HEK293 (cell line): ENCODE measurements around the gene UBE2C.

Experiments used
- FEZF1 ChIP-seq: fragments of 450-650 bp; formaldehyde crosslinking; IDR thresholded peaks from 2 replicates; pipeline ENCODE4 v1.5.1; 2016; ENCODE audit warnings: missing biosample characterization, missing genetic modification characterization
- KLF16 ChIP-seq: fragments of 450-650 bp; formaldehyde crosslinking; IDR thresholded peaks from 2 replicates; pipeline ENCODE4 v1.5.1; 2017; ENCODE audit warnings: missing biosample characterization, missing genetic modification characterization
- SP2 ChIP-seq: fragments of 450-650 bp; formaldehyde crosslinking; IDR thresholded peaks from 2 replicates; pipeline ENCODE4 v1.5.1; 2016; ENCODE audit warnings: missing biosample characterization, missing genetic modification characterization
- TCF7L2 ChIP-seq: IDR thresholded peaks from 2 replicates; pipeline ENCODE4 v1.6.1; 2011; ENCODE audit warnings: low read depth, mild to moderate bottlenecking, inconsistent platforms, low read length, moderate library complexity, borderline replicate concordance
- ZBTB8A ChIP-seq: fragments of 450-650 bp; formaldehyde crosslinking; IDR thresholded peaks from 2 replicates; pipeline ENCODE4 v1.5.1; 2016; ENCODE audit warnings: missing biosample characterization, missing genetic modification characterization
- ZNF10 ChIP-seq: fragments of 450-650 bp; formaldehyde crosslinking; IDR thresholded peaks from 2 replicates; pipeline ENCODE4 v1.5.1; 2017; ENCODE audit warnings: missing biosample characterization, missing genetic modification characterization
- ZNF214 ChIP-seq: fragments of 450-650 bp; formaldehyde crosslinking; IDR thresholded peaks from 2 replicates; pipeline ENCODE4 v1.5.1; 2017; ENCODE audit warnings: missing biosample characterization, mild to moderate bottlenecking, missing genetic modification characterization, borderline replicate concordance
- ZNF223 ChIP-seq: fragments of 450-650 bp; formaldehyde crosslinking; IDR thresholded peaks from 2 replicates; pipeline ENCODE4 v1.5.1; 2016; ENCODE audit warnings: missing biosample characterization, missing genetic modification characterization
- ZNF529 ChIP-seq: fragments of 450-650 bp; formaldehyde crosslinking; IDR thresholded peaks from 2 replicates; pipeline ENCODE4 v1.5.1; 2017; ENCODE audit warnings: missing genetic modification characterization, missing biosample characterization; ENCODE audit not compliant: insufficient replicate concordance
- ZNF558 ChIP-seq: fragments of 450-650 bp; formaldehyde crosslinking; IDR thresholded peaks from 2 replicates; pipeline ENCODE4 v1.5.1; 2016; ENCODE audit warnings: missing biosample characterization, missing genetic modification characterization
- ZNF624 ChIP-seq: fragments of 450-650 bp; formaldehyde crosslinking; IDR thresholded peaks from 2 replicates; pipeline ENCODE4 v1.5.1; 2017; ENCODE audit warnings: missing biosample characterization, missing genetic modification characterization
- ZNF664 ChIP-seq: fragments of 450-650 bp; formaldehyde crosslinking; IDR thresholded peaks from 2 replicates; pipeline ENCODE4 v1.5.1; 2016; ENCODE audit warnings: missing biosample characterization, missing genetic modification characterization
- ZNF747 ChIP-seq: fragments of 450-650 bp; formaldehyde crosslinking; IDR thresholded peaks from 2 replicates; pipeline ENCODE4 v1.5.1; 2016; ENCODE audit warnings: missing biosample characterization, missing genetic modification characterization
- ZNF830 ChIP-seq: fragments of 450-650 bp; IDR thresholded peaks from 2 replicates; pipeline ENCODE4 v1.5.0; 2018; ENCODE audit warnings: missing biosample characterization, missing genetic modification characterization, low read depth, mild to moderate bottlenecking, moderate library complexity
- ZNF837 ChIP-seq: fragments of 450-650 bp; formaldehyde crosslinking; IDR thresholded peaks from 2 replicates; pipeline ENCODE4 v1.5.1; 2016; ENCODE audit warnings: missing biosample characterization, missing genetic modification characterization
- TF ChIP-seq, protein P1 (sequence below): fragments of 450-650 bp; formaldehyde crosslinking; IDR thresholded peaks from 2 replicates; pipeline ENCODE4 v1.5.1; 2017; ENCODE audit warnings: missing biosample characterization, missing genetic modification characterization
- TF ChIP-seq, protein P2 (sequence below): fragments of 450-650 bp; formaldehyde crosslinking; IDR thresholded peaks from 2 replicates; pipeline ENCODE4 v1.5.1; 2016; ENCODE audit warnings: missing biosample characterization, missing genetic modification characterization
- TF ChIP-seq, protein P3 (sequence below): fragments of 450-650 bp; formaldehyde crosslinking; IDR thresholded peaks from 2 replicates; pipeline ENCODE4 v1.5.1; 2016; ENCODE audit warnings: missing biosample characterization, missing genetic modification characterization, borderline replicate concordance
- TF ChIP-seq, protein P4 (sequence below): fragments of 450-650 bp; formaldehyde crosslinking; IDR thresholded peaks from 2 replicates; pipeline ENCODE4 v1.5.0; 2017; ENCODE audit warnings: missing biosample characterization, missing genetic modification characterization, borderline replicate concordance
- TF ChIP-seq, protein P5 (sequence below): IDR thresholded peaks from 2 replicates; pipeline ENCODE4 v1.6.1; 2011; ENCODE audit warnings: mild to moderate bottlenecking, low read depth, low read length, borderline replicate concordance
- TF ChIP-seq, protein P6 (sequence below): fragments of 450-650 bp; formaldehyde crosslinking; IDR thresholded peaks from 2 replicates; pipeline ENCODE4 v1.5.1; 2016; ENCODE audit warnings: missing biosample characterization, missing genetic modification characterization
- TF ChIP-seq, protein P7 (sequence below): fragments of 450-650 bp; formaldehyde crosslinking; IDR thresholded peaks from 2 replicates; pipeline ENCODE4 v1.5.1; 2016; ENCODE audit warnings: missing biosample characterization, missing genetic modification characterization, borderline replicate concordance

Gene UBE2C

DNA sequence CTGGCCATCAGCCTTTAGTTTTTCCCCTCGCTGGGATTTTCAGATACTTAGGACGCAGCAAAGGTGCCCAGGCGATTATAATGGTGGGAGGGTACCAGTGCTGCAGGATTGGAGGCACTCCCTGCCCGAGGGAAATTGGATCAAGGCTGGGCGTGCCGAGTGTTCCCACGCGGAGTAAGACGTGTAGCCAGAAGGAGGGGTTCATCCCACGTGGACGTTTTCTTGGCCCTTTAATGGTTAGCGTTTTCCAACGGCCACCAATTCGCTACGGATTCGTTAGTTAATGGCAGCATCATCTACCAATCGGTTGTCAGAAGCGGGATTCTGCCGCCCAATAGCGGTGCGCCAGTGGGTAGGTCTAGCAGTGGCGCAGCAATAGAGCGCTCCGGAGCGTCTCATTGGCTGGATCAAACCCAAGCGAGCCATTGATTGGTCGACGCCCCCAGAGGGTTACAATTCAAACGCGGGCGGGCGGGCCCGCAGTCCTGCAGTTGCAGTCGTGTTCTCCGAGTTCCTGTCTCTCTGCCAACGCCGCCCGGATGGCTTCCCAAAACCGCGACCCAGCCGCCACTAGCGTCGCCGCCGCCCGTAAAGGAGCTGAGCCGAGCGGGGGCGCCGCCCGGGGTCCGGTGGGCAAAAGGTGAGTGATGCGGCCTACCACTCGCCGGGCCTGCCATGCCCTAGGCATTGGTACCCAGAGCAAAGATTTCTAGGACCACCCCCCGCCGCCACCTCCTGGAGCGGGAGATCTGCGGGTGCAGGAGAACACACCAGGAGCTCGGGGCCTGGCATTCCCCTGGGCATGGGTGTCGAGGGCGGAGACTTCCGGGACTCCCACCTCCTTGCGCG is at the start of gene UBE2C (continued):
- TF ChIP-seq, protein P1, sequence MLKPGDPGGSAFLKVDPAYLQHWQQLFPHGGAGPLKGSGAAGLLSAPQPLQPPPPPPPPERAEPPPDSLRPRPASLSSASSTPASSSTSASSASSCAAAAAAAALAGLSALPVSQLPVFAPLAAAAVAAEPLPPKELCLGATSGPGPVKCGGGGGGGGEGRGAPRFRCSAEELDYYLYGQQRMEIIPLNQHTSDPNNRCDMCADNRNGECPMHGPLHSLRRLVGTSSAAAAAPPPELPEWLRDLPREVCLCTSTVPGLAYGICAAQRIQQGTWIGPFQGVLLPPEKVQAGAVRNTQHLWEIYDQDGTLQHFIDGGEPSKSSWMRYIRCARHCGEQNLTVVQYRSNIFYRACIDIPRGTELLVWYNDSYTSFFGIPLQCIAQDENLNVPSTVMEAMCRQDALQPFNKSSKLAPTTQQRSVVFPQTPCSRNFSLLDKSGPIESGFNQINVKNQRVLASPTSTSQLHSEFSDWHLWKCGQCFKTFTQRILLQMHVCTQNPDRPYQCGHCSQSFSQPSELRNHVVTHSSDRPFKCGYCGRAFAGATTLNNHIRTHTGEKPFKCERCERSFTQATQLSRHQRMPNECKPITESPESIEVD: no peak
- TF ChIP-seq ZNF10 (no peak), ZNF837 (tag by site-specific recombination) (no peak), ZNF223 (tag by site-specific recombination) (no peak), ZNF529 (tag by site-specific recombination) (no peak), ZNF664 (tag by site-specific recombination) (no peak), ZNF747 (tag by site-specific recombination) (no peak), SP2 (tag by site-specific recombination) (peak; percentile 96), ZNF624 (tag by site-specific recombination) (no peak), ZNF214 (no peak), ZBTB8A (no peak), TCF7L2 (no peak), ZNF558 (tag by site-specific recombination) (no peak), FEZF1 (no peak), ZNF830 (tag by site-specific recombination) (no peak), KLF16 (tag by site-specific recombination) (peak; percentile 10)
- TF ChIP-seq, protein P2, sequence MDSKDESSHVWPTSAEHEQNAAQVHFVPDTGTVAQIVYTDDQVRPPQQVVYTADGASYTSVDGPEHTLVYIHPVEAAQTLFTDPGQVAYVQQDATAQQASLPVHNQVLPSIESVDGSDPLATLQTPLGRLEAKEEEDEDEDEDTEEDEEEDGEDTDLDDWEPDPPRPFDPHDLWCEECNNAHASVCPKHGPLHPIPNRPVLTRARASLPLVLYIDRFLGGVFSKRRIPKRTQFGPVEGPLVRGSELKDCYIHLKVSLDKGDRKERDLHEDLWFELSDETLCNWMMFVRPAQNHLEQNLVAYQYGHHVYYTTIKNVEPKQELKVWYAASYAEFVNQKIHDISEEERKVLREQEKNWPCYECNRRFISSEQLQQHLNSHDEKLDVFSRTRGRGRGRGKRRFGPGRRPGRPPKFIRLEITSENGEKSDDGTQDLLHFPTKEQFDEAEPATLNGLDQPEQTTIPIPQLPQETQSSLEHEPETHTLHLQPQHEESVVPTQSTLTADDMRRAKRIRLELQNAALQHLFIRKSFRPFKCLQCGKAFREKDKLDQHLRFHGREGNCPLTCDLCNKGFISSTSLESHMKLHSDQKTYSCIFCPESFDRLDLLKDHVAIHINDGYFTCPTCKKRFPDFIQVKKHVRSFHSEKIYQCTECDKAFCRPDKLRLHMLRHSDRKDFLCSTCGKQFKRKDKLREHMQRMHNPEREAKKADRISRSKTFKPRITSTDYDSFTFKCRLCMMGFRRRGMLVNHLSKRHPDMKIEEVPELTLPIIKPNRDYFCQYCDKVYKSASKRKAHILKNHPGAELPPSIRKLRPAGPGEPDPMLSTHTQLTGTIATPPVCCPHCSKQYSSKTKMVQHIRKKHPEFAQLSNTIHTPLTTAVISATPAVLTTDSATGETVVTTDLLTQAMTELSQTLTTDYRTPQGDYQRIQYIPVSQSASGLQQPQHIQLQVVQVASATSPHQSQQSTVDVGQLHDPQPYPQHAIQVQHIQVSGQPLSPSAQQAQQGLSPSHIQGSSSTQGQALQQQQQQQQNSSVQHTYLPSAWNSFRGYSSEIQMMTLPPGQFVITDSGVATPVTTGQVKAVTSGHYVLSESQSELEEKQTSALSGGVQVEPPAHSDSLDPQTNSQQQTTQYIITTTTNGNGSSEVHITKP (tag by site-specific recombination): no peak
- TF ChIP-seq, protein P3, sequence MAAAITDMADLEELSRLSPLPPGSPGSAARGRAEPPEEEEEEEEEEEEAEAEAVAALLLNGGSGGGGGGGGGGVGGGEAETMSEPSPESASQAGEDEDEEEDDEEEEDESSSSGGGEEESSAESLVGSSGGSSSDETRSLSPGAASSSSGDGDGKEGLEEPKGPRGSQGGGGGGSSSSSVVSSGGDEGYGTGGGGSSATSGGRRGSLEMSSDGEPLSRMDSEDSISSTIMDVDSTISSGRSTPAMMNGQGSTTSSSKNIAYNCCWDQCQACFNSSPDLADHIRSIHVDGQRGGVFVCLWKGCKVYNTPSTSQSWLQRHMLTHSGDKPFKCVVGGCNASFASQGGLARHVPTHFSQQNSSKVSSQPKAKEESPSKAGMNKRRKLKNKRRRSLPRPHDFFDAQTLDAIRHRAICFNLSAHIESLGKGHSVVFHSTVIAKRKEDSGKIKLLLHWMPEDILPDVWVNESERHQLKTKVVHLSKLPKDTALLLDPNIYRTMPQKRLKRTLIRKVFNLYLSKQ: no peak
- TF ChIP-seq, protein P4, sequence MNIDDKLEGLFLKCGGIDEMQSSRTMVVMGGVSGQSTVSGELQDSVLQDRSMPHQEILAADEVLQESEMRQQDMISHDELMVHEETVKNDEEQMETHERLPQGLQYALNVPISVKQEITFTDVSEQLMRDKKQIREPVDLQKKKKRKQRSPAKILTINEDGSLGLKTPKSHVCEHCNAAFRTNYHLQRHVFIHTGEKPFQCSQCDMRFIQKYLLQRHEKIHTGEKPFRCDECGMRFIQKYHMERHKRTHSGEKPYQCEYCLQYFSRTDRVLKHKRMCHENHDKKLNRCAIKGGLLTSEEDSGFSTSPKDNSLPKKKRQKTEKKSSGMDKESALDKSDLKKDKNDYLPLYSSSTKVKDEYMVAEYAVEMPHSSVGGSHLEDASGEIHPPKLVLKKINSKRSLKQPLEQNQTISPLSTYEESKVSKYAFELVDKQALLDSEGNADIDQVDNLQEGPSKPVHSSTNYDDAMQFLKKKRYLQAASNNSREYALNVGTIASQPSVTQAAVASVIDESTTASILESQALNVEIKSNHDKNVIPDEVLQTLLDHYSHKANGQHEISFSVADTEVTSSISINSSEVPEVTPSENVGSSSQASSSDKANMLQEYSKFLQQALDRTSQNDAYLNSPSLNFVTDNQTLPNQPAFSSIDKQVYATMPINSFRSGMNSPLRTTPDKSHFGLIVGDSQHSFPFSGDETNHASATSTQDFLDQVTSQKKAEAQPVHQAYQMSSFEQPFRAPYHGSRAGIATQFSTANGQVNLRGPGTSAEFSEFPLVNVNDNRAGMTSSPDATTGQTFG (tag by site-specific recombination): no peak
- TF ChIP-seq, protein P5, sequence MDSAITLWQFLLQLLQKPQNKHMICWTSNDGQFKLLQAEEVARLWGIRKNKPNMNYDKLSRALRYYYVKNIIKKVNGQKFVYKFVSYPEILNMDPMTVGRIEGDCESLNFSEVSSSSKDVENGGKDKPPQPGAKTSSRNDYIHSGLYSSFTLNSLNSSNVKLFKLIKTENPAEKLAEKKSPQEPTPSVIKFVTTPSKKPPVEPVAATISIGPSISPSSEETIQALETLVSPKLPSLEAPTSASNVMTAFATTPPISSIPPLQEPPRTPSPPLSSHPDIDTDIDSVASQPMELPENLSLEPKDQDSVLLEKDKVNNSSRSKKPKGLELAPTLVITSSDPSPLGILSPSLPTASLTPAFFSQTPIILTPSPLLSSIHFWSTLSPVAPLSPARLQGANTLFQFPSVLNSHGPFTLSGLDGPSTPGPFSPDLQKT: no peak
- TF ChIP-seq, protein P6, sequence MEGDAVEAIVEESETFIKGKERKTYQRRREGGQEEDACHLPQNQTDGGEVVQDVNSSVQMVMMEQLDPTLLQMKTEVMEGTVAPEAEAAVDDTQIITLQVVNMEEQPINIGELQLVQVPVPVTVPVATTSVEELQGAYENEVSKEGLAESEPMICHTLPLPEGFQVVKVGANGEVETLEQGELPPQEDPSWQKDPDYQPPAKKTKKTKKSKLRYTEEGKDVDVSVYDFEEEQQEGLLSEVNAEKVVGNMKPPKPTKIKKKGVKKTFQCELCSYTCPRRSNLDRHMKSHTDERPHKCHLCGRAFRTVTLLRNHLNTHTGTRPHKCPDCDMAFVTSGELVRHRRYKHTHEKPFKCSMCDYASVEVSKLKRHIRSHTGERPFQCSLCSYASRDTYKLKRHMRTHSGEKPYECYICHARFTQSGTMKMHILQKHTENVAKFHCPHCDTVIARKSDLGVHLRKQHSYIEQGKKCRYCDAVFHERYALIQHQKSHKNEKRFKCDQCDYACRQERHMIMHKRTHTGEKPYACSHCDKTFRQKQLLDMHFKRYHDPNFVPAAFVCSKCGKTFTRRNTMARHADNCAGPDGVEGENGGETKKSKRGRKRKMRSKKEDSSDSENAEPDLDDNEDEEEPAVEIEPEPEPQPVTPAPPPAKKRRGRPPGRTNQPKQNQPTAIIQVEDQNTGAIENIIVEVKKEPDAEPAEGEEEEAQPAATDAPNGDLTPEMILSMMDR (tag by site-specific recombination): no peak
- TF ChIP-seq, protein P7, sequence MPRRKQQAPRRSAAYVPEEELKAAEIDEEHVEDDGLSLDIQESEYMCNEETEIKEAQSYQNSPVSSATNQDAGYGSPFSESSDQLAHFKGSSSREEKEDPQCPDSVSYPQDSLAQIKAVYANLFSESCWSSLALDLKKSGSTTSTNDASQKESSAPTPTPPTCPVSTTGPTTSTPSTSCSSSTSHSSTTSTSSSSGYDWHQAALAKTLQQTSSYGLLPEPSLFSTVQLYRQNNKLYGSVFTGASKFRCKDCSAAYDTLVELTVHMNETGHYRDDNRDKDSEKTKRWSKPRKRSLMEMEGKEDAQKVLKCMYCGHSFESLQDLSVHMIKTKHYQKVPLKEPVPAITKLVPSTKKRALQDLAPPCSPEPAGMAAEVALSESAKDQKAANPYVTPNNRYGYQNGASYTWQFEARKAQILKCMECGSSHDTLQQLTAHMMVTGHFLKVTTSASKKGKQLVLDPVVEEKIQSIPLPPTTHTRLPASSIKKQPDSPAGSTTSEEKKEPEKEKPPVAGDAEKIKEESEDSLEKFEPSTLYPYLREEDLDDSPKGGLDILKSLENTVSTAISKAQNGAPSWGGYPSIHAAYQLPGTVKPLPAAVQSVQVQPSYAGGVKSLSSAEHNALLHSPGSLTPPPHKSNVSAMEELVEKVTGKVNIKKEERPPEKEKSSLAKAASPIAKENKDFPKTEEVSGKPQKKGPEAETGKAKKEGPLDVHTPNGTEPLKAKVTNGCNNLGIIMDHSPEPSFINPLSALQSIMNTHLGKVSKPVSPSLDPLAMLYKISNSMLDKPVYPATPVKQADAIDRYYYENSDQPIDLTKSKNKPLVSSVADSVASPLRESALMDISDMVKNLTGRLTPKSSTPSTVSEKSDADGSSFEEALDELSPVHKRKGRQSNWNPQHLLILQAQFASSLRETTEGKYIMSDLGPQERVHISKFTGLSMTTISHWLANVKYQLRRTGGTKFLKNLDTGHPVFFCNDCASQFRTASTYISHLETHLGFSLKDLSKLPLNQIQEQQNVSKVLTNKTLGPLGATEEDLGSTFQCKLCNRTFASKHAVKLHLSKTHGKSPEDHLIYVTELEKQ: no peak
